ENCODE results near the gene RPS15. TPM values are rescaled to one million over a fixed set of nuclear protein-coding genes. Genes with fewer than 3 reads are reported as not detected.

The RPS15 gene
- total and polyA plus RNA-seq, 4 donors, result 243 to 822 (median 754) TPM

GRCh38 chr19:1450735-1451731 is 12.8 kb downstream of the RPS15 start:
- WGBS (ENCODE audit: insufficient coverage), result 25% methylated on average over 21 of the region's 22 CpGs
- peak in 2 of 6 donors; percentile 64 to 76 for DNase-seq (ENCODE audit: low read depth in 4 of 6, low spot score in 6 of 6)
- Histone ChIP-seq H3K4me1 (ENCODE audit: control insufficient read depth, insufficient read depth, low read length) (peaks cover 90% of the 10 kb centered on the region), H3K9me3 (ENCODE audit: control insufficient read depth, insufficient read depth, low read length) (no peaks in the 10 kb centered on the region), H3K36me3 (ENCODE audit: control insufficient read depth, insufficient read depth, low read length) (peaks cover 47% of the 10 kb centered on the region), H3K27ac (ENCODE audit: low read depth, low read length) (peak overlapping the region; percentile 94), H3K4me3 (ENCODE audit: low read depth, low read length) (peak overlapping the region; percentile 58), H3K27me3 (ENCODE audit: control insufficient read depth, insufficient read depth, low read length) (no peaks in the 10 kb centered on the region)

GRCh38 chr19:1451916-1452801 is 14.0 kb downstream of the RPS15 start:
- H3K27ac ChIP-seq (ENCODE audit: low read depth, low read length), result peak overlapping the region; percentile 94

GRCh38 chr19:1452802-1453524 is 14.8 kb downstream of the RPS15 start:
- DNase-seq (ENCODE audit: low read depth in 4 of 6, low spot score in 6 of 6), result no peak
- H3K4me1 ChIP-seq (ENCODE audit: control insufficient read depth, insufficient read depth, low read length), result peaks cover 90% of the 10 kb centered on the region
- peak overlapping the region; percentile 58 for H3K4me3 ChIP-seq (ENCODE audit: low read depth, low read length)
- no peaks in the 10 kb centered on the region for H3K27me3 ChIP-seq (ENCODE audit: control insufficient read depth, insufficient read depth, low read length)
- no peaks in the 10 kb centered on the region for H3K9me3 ChIP-seq (ENCODE audit: control insufficient read depth, insufficient read depth, low read length)
- peaks cover 66% of the 10 kb centered on the region for H3K36me3 ChIP-seq (ENCODE audit: control insufficient read depth, insufficient read depth, low read length)
- H3K27ac ChIP-seq (ENCODE audit: low read depth, low read length), result peak overlapping the region; percentile 94
- 46% methylated on average over 26 of the region's 30 CpGs for WGBS (ENCODE audit: insufficient coverage)

More at GRCh38 chr19:1451916-1452801, 14.0 kb downstream of the RPS15 start:
- Histone ChIP-seq H3K9me3 (ENCODE audit: control insufficient read depth, insufficient read depth, low read length) (no peaks in the 10 kb centered on the region), H3K27me3 (ENCODE audit: control insufficient read depth, insufficient read depth, low read length) (no peaks in the 10 kb centered on the region), H3K4me3 (ENCODE audit: low read depth, low read length) (peak overlapping the region; percentile 58), H3K36me3 (ENCODE audit: control insufficient read depth, insufficient read depth, low read length) (peaks cover 58% of the 10 kb centered on the region), H3K4me1 (ENCODE audit: control insufficient read depth, insufficient read depth, low read length) (peaks cover 94% of the 10 kb centered on the region)
- DNase-seq (ENCODE audit: low read depth in 4 of 6, low spot score in 6 of 6), result peak in 4 of 6 donors; percentile 75 to 97 (median 90)
- 10% methylated on average over 38 of the region's 39 CpGs for WGBS (ENCODE audit: insufficient coverage)

GRCh38 chr19:1453525-1454364 is 15.5 kb downstream of the RPS15 start:
- H3K27me3 ChIP-seq (ENCODE audit: control insufficient read depth, insufficient read depth, low read length), result no peaks in the 10 kb centered on the region
- H3K4me3 ChIP-seq (ENCODE audit: low read depth, low read length), result peak overlapping the region; percentile 58
- 18% methylated on average over 20 of the region's 33 CpGs for WGBS (ENCODE audit: insufficient coverage)
- peak in 5 of 6 donors; percentile 79 to 96 (median 81) for DNase-seq (ENCODE audit: low read depth in 4 of 6, low spot score in 6 of 6)
- H3K27ac ChIP-seq (ENCODE audit: low read depth, low read length), result peak overlapping the region; percentile 94
- H3K4me1 ChIP-seq (ENCODE audit: control insufficient read depth, insufficient read depth, low read length), result peaks cover 87% of the 10 kb centered on the region
- H3K9me3 ChIP-seq (ENCODE audit: control insufficient read depth, insufficient read depth, low read length), result no peaks in the 10 kb centered on the region
- peaks cover 73% of the 10 kb centered on the region for H3K36me3 ChIP-seq (ENCODE audit: control insufficient read depth, insufficient read depth, low read length)

- 47% methylated on average over 15 of the region's 22 CpGs for WGBS (ENCODE audit: insufficient coverage)
- H3K36me3 ChIP-seq (ENCODE audit: control insufficient read depth, insufficient read depth, low read length), result peaks cover 83% of the 10 kb centered on the region
- no peak for DNase-seq (ENCODE audit: low read depth in 4 of 6, low spot score in 6 of 6)
- H3K4me1 ChIP-seq (ENCODE audit: control insufficient read depth, insufficient read depth, low read length), result peaks cover 77% of the 10 kb centered on the region
- H3K27me3 ChIP-seq (ENCODE audit: control insufficient read depth, insufficient read depth, low read length), result no peaks in the 10 kb centered on the region
- no peaks in the 10 kb centered on the region for H3K9me3 ChIP-seq (ENCODE audit: control insufficient read depth, insufficient read depth, low read length)
- no peak overlapping the region for H3K4me3 ChIP-seq (ENCODE audit: low read depth, low read length)
- H3K27ac ChIP-seq (ENCODE audit: low read depth, low read length), result no peak overlapping the region
Observed at GRCh38 chr19:1455002-1455335, 16.8 kb downstream of the RPS15 start.

- no peak overlapping the region for H3K4me3 ChIP-seq (ENCODE audit: low read depth, low read length)
- H3K9me3 ChIP-seq (ENCODE audit: control insufficient read depth, insufficient read depth, low read length), result no peaks in the 10 kb centered on the region
- peaks cover 72% of the 10 kb centered on the region for H3K4me1 ChIP-seq (ENCODE audit: control insufficient read depth, insufficient read depth, low read length)
- peak in 2 of 6 donors; percentile 66 to 74 for DNase-seq (ENCODE audit: low read depth in 4 of 6, low spot score in 6 of 6)
- H3K27me3 ChIP-seq (ENCODE audit: control insufficient read depth, insufficient read depth, low read length), result no peaks in the 10 kb centered on the region
- peaks cover 89% of the 10 kb centered on the region for H3K36me3 ChIP-seq (ENCODE audit: control insufficient read depth, insufficient read depth, low read length)
- WGBS (ENCODE audit: insufficient coverage), result 52% methylated on average over 42 of the region's 42 CpGs
- peak overlapping the region; percentile 33 for H3K27ac ChIP-seq (ENCODE audit: low read depth, low read length)
Observed at GRCh38 chr19:1455336-1456120, 17.3 kb downstream of the RPS15 start.

GRCh38 chr19:1456121-1456900 is 18.1 kb downstream of the RPS15 start:
- 67% methylated on average over 33 of the region's 43 CpGs for WGBS (ENCODE audit: insufficient coverage)

More at GRCh38 chr19:1456121-1456900, 18.1 kb downstream of the RPS15 start:
- Histone ChIP-seq H3K4me1 (ENCODE audit: control insufficient read depth, insufficient read depth, low read length) (peaks cover 64% of the 10 kb centered on the region), H3K4me3 (ENCODE audit: low read depth, low read length) (no peak overlapping the region), H3K27ac (ENCODE audit: low read depth, low read length) (no peak overlapping the region), H3K9me3 (ENCODE audit: control insufficient read depth, insufficient read depth, low read length) (no peaks in the 10 kb centered on the region), H3K27me3 (ENCODE audit: control insufficient read depth, insufficient read depth, low read length) (no peaks in the 10 kb centered on the region), H3K36me3 (ENCODE audit: control insufficient read depth, insufficient read depth, low read length) (peaks cover 97% of the 10 kb centered on the region)
- DNase-seq (ENCODE audit: low read depth in 4 of 6, low spot score in 6 of 6), result no peak
